ENCODE results near the gene SLC30A5. TPM values are rescaled to one million over a fixed set of nuclear protein-coding genes. Genes with fewer than 3 reads are reported as not detected.
"Not testable (repeated sequence)": the region's sequence is repeated elsewhere in the genome, so short reads cannot be mapped to it uniquely, and the experiment has no call there.

The SLC30A5 gene
- total and polyA plus RNA-seq, 9 of the 15 experiments (the other 6 are each of a cell fraction or from before 2014, with no cell fraction given) = 22.9 to 86.8 (median 62.5) TPM

- no peak for TF ChIP-seq ZBTB40 (IDR thresholded peaks at IDR 0.05)
- no peak for TF ChIP-seq ZBTB40 (CRISPR knock-in tag; IDR thresholded peaks at IDR 0.05)
- TF ChIP-seq ZNF124 (CRISPR knock-in tag; IDR thresholded peaks at IDR 0.05) = no peak
- TF ChIP-seq CBFB (CRISPR knock-in tag; IDR thresholded peaks at IDR 0.05) = no peak
- TF ChIP-seq FOS (IDR thresholded peaks at IDR 0.05; ENCODE audit: extremely low read depth, insufficient read length) = no peak
- TF ChIP-seq NFE2L1 (tag; IDR thresholded peaks at IDR 0.05; ENCODE audit: borderline replicate concordance, low read depth) = no peak
These were observed 12.4 kb downstream of the SLC30A5 start (continued) for GRCh38 chr5:69105996-69106906.

GRCh38 chr5:69108367-69108766, 14.6 kb downstream of the SLC30A5 start:
- H3K4me2 ChIP-seq (ENCODE audit: insufficient read depth, low read length); in situ Hi-C loops (cut with MboI); H3K4me3 ChIP-seq; BruUV-seq (replicated peaks); DNase-seq (ENCODE audit: extremely low read depth in 1 of 4, low spot score in 3 of 4); H4K20me1 ChIP-seq (replicated peaks; ENCODE audit: control insufficient read depth, insufficient read depth, low read length); intact Hi-C loops (cut with micrococcal nuclease); FAIRE-seq; H3K27ac ChIP-seq (ENCODE audit: extremely low read depth, low read depth, low read length); H3K9me3 ChIP-seq (replicated peaks; ENCODE audit: control insufficient read depth, insufficient read depth, low read depth, low read length); ATAC-seq; CTCF ChIA-PET (ENCODE audit: low intra/inter-chr PET ratio); H3K9me1 ChIP-seq (ENCODE audit: control insufficient read depth, insufficient read depth, low read length); H3K9ac ChIP-seq (ENCODE audit: insufficient read depth in 1 of 2, low read depth in 2 of 2, low read length in 2 of 2); H3K79me2 ChIP-seq (ENCODE audit: control insufficient read depth, insufficient read depth, low read length); H2AFZ ChIP-seq (ENCODE audit: low read depth, low read length); H3K27me3 ChIP-seq (ENCODE audit: control insufficient read depth in 2 of 2, insufficient read depth in 2 of 2, low read length in 2 of 2): not testable (repeated sequence)
- WGBS (ENCODE audit: insufficient coverage, low coverage, missing lambda C conversion rate) = 98% methylated on average over 5 of the region's 7 CpGs
- Histone ChIP-seq H3K4me1 (replicated peaks in 1 of 2; ENCODE audit: control insufficient read depth in 2 of 2, insufficient read depth in 2 of 2, low read length in 2 of 2) (peaks cover 10 to 14% of the 10 kb centered on the region in 2 experiments; a peak in 4 of 5 replicates), H3K36me3 (ENCODE audit: control insufficient read depth, insufficient read depth, low read length) (peaks cover 88% of the 10 kb centered on the region)
- POLR2A ChIA-PET = interaction anchor here (0.6 to 0.7 kb wide), 2 partner anchors 14 to 25 kb away, joined by 3 read pairs; no protein-coding TSS in a partner anchor
